SK-N-SH (cell line): ENCODE measurements around the gene BORCS6.

Experiments used
- NRF1 ChIP-seq: IDR thresholded peaks from 2 replicates; pipeline ENCODE4 v1.6.1; 2012; ENCODE audit warnings: low read depth, mild to moderate bottlenecking, low read length
- RAD21 ChIP-seq: IDR thresholded peaks from 2 replicates; pipeline ENCODE4 v1.6.1; 2012; ENCODE audit warnings: mild to moderate bottlenecking, low read length
- TF ChIP-seq, protein P1 (sequence below): fragments of 200-600 bp; sonication (generic); IDR thresholded peaks from 2 replicates; pipeline ENCODE4 v1.6.1; 2017; ENCODE audit warnings: antibody characterized with exemption, mild to moderate bottlenecking, moderate library complexity

DNA sequence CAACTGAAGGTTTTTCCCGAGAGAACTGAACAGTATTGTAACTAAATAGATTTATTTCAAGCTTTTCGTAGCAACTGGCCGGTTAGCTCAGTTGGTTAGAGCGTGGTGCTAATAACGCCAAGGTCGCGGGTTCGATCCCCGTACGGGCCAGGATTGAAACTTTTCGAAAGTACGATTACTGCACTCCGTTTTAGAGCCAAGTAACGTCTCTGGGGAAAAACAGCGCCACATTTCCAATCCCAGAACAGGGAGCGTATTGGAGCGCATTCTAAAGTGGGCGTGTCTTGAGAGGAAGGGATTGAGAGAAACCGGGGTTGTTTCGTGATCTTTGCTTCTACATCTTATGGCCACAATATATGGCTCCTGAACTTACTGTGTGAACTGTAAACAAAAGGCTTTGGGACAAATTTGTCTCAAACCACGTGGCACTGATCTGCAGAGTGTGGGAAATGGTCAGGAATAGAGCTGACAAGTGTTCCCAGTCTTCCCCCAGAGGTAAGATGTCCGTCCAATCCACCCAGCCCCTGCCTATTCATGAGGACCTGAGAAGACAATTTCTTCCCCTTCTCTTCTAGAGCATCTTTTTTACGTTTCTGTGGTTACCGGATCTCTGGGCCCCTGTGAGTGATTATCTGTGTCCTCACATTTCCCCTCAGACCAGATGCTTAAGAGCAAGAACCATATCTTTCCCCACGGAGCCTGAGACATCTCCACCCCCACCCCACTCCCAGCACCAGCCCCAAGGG, 2.3 kb downstream of the BORCS6 start:
- no peak for TF ChIP-seq NRF1
- 0 out of 2 replicates have a peak, but pooled peaks have one; percentile 8 for TF ChIP-seq RAD21
- TF ChIP-seq, protein P1, sequence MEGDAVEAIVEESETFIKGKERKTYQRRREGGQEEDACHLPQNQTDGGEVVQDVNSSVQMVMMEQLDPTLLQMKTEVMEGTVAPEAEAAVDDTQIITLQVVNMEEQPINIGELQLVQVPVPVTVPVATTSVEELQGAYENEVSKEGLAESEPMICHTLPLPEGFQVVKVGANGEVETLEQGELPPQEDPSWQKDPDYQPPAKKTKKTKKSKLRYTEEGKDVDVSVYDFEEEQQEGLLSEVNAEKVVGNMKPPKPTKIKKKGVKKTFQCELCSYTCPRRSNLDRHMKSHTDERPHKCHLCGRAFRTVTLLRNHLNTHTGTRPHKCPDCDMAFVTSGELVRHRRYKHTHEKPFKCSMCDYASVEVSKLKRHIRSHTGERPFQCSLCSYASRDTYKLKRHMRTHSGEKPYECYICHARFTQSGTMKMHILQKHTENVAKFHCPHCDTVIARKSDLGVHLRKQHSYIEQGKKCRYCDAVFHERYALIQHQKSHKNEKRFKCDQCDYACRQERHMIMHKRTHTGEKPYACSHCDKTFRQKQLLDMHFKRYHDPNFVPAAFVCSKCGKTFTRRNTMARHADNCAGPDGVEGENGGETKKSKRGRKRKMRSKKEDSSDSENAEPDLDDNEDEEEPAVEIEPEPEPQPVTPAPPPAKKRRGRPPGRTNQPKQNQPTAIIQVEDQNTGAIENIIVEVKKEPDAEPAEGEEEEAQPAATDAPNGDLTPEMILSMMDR, result peak; percentile 21
